ENCODE data around the gene LRP3.

GRCh38 chr19:33251526-33252090 lies 57.5 kb downstream of the LRP3 start:
- TF ChIP-seq CTCF (IDR thresholded peaks at IDR 0.05; ENCODE audit: low read depth, low read length), result no peak
- TF ChIP-seq MYC (IDR thresholded peaks at IDR 0.05; ENCODE audit: low read depth, low read length), result no peak
